Measurements from ENCODE around the gene ADIPOQ.
A peak's percentile ranks its signal among the peaks of the same experiment; 100 is the strongest.
"Not testable (repeated sequence)": the region's sequence is repeated elsewhere in the genome, so short reads cannot be mapped to it uniquely, and the experiment has no call there.

ADIPOQ gene

DNA sequence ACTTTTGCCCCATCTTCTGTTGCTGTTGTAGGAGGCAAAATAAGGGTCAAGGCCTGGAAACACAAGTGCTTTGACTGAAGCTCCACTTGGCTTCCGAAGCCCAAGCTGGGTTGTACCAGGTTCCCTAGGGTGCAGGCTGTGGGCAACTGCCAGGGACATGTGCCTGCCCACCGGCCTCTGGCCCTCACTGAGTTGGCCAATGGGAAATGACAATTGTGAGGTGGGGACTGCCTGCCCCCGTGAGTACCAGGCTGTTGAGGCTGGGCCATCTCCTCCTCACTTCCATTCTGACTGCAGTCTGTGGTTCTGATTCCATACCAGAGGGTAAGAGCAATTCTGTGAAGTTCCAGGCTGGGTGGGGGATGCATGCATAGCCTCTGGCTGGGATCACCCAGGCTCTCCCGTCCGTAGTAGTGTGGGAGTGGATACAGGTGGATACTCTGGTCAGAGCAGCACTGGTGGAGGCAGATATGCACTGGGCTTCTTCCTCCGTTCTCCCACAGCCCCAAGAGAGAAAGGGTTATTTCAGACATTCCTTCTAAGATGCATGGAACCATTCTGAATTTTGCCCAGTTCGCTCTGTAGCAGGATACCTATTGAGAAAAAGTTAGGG lies at the start of gene ADIPOQ:
Gene ADIPOQ (plus strand): TSS at position 285 of the 613 bp plus-strand sequence. CDS start 10,349 bp downstream, outside the sequence.
- no CpG with 5 or more reads among the region's 7 CpGs for WGBS (ENCODE audit: insufficient coverage, insufficient read length)
- H3K4me1 ChIP-seq (ENCODE audit: control insufficient read depth, insufficient read depth, low read length): no peaks in the 10 kb centered on the region
- no peaks in the 10 kb centered on the region for H3K9me3 ChIP-seq (ENCODE audit: control insufficient read depth, insufficient read depth, low read length)
- H3K36me3 ChIP-seq (ENCODE audit: control insufficient read depth, insufficient read depth, low read length): no peaks in the 10 kb centered on the region
- no peak within 1 kb of the TSS for H3K4me3 ChIP-seq (ENCODE audit: low read length)
- H3K27ac ChIP-seq (ENCODE audit: low read length): no peak within 1 kb of the TSS
- no peaks in the 10 kb centered on the region for H3K27me3 ChIP-seq (ENCODE audit: control insufficient read depth, insufficient read depth, low read length)
- no peak for DNase-seq (ENCODE audit: low read depth, low spot score)

DNA sequence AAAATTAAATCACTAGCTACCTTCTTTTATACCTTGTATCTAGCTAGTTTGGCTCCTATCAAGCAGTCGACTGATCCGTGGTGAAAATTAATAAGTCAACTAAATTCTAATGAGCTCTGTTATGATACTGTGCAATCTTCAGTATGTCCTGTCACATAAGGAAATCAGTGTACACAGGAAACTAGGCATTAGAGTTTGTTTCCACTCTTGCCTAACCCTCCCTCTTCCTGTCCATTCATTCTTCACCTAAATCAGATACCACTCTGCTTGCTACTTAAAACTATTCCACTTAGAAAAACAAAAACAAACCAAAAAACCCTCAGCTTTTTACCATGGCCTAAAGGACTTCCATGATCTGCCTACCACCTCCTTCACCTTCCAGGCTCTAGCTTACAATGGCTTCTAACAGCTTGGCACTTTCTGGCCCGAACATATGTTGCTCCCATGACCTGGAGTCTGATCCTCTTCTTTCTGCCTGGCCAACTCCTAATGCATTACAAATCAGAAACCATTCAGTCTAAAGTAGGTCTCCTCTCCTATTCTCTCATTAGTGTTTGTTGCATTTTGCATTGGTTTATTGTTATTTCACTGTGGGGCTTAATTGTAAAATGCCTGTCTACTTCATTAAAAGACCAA lies 44.2 kb upstream of the ADIPOQ start:
- H3K27ac ChIP-seq (ENCODE audit: low read length): no peak overlapping the region
- no peaks in the 10 kb centered on the region for H3K27me3 ChIP-seq (ENCODE audit: control insufficient read depth, insufficient read depth, low read length)
- DNase-seq (ENCODE audit: low read depth, low spot score): no peak
- H3K9me3 ChIP-seq (ENCODE audit: control insufficient read depth, insufficient read depth, low read length): no peaks in the 10 kb centered on the region
- H3K4me1 ChIP-seq (ENCODE audit: control insufficient read depth, insufficient read depth, low read length): no peaks in the 10 kb centered on the region
- WGBS (ENCODE audit: insufficient coverage, insufficient read length): no CpG with 5 or more reads among the region's 3 CpGs
- H3K36me3 ChIP-seq (ENCODE audit: control insufficient read depth, insufficient read depth, low read length): peaks cover 16% of the 10 kb centered on the region; the same call in 1 of the 2 replicates
- no peak overlapping the region for H3K4me3 ChIP-seq (ENCODE audit: low read length)

DNA sequence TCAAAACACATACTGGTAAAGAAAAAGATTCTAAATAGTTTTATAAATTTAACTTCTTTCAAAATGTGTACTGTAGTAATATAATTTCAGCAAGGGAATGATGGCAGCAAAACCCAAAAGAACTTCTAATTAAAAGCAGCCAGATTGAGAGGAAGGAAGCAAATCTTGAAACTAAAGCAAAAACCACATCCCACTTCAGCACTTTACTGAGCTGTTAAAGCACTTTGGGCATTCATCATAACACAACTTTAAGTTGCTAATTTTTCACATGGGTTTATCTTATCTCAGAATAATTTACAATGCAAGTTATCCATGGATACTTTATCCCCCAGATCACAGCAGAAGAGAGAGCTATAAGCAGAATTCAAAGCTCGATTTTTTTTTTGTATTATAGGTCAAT lies 42.2 kb upstream of the ADIPOQ start:
- no CpG with 5 or more reads among the region's 1 CpG for WGBS (ENCODE audit: insufficient coverage, insufficient read length)
- Histone ChIP-seq H3K4me3 (ENCODE audit: low read length) (no peak overlapping the region), H3K27me3 (ENCODE audit: control insufficient read depth, insufficient read depth, low read length) (no peaks in the 10 kb centered on the region), H3K9me3 (ENCODE audit: control insufficient read depth, insufficient read depth, low read length) (no peaks in the 10 kb centered on the region), H3K4me1 (ENCODE audit: control insufficient read depth, insufficient read depth, low read length) (no peaks in the 10 kb centered on the region), H3K27ac (ENCODE audit: low read length) (no peak overlapping the region), H3K36me3 (ENCODE audit: control insufficient read depth, insufficient read depth, low read length) (peaks cover 12% of the 10 kb centered on the region; the same call in 1 of the 2 replicates)
- no peak for DNase-seq (ENCODE audit: low read depth, low spot score)

DNA sequence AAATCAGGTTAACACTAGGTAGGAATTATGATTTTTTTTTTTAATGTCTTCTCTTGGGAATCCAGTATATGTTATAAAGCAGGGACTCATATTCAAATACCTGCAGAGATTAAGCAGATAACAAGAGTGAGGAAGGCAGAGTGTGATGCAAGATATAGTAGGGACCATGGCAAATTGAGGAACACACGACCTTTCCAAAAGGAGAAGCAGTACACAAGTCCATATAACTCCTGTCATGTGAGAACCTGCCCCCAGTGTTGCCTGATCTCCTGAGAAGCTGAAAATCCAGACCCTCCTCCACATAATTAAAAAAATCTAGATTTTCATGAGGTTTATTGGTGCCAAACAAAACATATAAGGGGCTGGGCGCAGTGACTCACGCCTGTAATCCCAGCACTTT lies 39.8 kb upstream of the ADIPOQ start:
- peaks cover 5% of the 10 kb centered on the region; the same call in 1 of the 2 replicates for H3K36me3 ChIP-seq (ENCODE audit: control insufficient read depth, insufficient read depth, low read length)
- no peak overlapping the region for H3K4me3 ChIP-seq (ENCODE audit: low read length)
- no CpG with 5 or more reads among the region's 3 CpGs for WGBS (ENCODE audit: insufficient coverage, insufficient read length)
- no peaks in the 10 kb centered on the region for H3K27me3 ChIP-seq (ENCODE audit: control insufficient read depth, insufficient read depth, low read length)
- H3K27ac ChIP-seq (ENCODE audit: low read length): no peak overlapping the region
- no peaks in the 10 kb centered on the region for H3K4me1 ChIP-seq (ENCODE audit: control insufficient read depth, insufficient read depth, low read length)
- no peak for DNase-seq (ENCODE audit: low read depth, low spot score)
- H3K9me3 ChIP-seq (ENCODE audit: control insufficient read depth, insufficient read depth, low read length): no peaks in the 10 kb centered on the region

DNA sequence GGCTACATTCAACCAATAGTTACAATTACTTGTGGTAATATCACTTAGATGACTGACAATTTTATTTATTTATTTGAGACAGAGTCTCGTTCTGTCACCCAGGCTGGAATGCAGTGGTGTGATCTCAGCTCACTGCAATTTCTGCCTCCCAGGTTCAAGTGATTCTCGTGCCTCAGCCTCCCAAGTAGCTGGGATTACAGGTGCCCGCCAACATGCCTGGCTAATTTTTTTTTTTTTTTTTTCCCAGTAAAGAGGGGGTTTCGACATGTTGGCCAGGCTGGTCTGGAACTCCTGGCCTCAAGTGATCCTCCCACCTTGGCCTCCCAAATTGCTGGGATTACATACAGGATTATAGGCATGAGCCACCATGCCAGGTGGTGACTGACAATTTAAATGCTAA lies 39.1 kb upstream of the ADIPOQ start:
- not testable (repeated sequence) for H3K27ac ChIP-seq (ENCODE audit: low read length); H3K27me3 ChIP-seq (ENCODE audit: control insufficient read depth, insufficient read depth, low read length); H3K4me3 ChIP-seq (ENCODE audit: low read length); H3K9me3 ChIP-seq (ENCODE audit: control insufficient read depth, insufficient read depth, low read length); DNase-seq (ENCODE audit: low read depth, low spot score); H3K4me1 ChIP-seq (ENCODE audit: control insufficient read depth, insufficient read depth, low read length); H3K36me3 ChIP-seq (ENCODE audit: control insufficient read depth, insufficient read depth, low read length)
- no CpG with 5 or more reads among the region's 4 CpGs for WGBS (ENCODE audit: insufficient coverage, insufficient read length)

DNA sequence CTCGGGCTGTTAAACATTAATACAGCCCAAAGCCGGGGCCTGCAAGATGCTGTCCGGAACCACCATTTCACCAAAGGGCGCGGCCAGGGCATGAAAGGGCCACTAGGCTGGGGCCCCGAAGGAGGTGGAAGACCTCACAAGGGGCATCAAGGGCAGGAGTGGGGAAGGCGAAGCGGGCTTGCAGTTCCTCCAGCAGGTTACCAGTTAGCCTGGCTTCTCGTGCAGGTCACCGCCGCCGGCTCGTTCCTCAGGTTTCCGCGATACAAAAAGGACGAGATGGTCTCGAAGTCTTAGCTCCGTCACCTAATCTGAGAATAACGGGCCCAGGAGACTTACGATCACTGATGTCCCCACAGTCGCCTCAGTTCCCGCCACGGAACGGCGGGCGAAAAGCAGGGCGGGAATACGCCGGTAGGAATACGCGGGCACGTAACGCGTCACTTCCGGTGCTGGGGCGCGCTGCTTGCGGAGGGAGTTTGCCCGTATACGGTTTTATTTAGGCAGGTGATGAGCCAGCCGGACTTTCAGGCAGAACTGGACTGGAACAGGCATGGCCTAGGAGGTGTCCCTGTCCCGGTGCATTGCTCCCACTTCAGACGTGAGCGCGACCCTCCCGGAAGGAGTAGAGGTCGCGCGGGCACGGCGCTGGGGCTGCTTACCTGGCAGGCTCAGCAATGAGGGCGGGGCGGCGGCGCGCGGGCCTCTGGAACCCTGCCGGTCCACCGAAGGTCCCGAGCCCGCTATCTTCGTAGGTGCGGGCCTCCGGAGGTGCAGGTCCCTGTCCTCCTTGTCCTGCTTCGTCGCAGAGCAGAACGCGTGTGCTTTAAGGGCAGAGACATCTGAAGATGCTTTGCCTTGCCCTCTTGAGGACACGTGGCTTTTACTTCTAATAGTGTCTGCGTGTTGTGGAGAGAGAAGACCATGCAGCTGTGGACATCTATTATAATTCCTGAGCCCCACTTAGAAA lies 36.1 kb upstream of the ADIPOQ start, which contains the start of gene RFC4:
Gene RFC4 (minus strand): TSS at position 394 of the 967 bp plus-strand sequence. CDS start 1,769 bp downstream, outside the sequence.
- peak within 1 kb of the TSS; percentile 90 for H3K4me3 ChIP-seq (ENCODE audit: low read length)
- no peaks in the 10 kb centered on the region for H3K4me1 ChIP-seq (ENCODE audit: control insufficient read depth, insufficient read depth, low read length)
- WGBS (ENCODE audit: insufficient coverage, insufficient read length): no CpG with 5 or more reads among the region's 70 CpGs
- H3K27me3 ChIP-seq (ENCODE audit: control insufficient read depth, insufficient read depth, low read length): no peaks in the 10 kb centered on the region
- H3K36me3 ChIP-seq (ENCODE audit: control insufficient read depth, insufficient read depth, low read length): no peaks in the 10 kb centered on the region; the same call in 1 of the 2 replicates
- no peak within 1 kb of the TSS for H3K27ac ChIP-seq (ENCODE audit: low read length)
- H3K9me3 ChIP-seq (ENCODE audit: control insufficient read depth, insufficient read depth, low read length): no peaks in the 10 kb centered on the region
- no peak for DNase-seq (ENCODE audit: low read depth, low spot score)

DNA sequence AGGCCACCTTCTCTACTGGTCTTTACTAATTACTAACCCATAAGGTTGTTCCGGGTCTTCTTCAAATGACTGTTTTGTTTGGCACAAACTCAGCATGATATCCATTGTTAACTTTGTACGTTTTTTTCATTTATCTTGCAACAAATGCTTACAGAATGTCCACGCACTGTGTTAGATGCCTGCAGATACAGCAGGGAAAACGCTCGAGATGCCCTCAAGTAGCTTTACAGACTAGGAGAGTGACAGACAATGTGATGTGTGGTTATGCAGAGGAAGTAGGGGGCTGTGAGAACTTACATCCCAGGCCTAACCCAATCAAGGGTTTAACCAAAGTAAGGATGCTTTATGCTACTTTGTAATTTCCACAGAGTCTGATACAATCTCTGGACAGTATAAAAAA lies 35.3 kb upstream of the ADIPOQ start:
- DNase-seq (ENCODE audit: low read depth, low spot score): no peak
- Histone ChIP-seq H3K4me3 (ENCODE audit: low read length) (peak overlapping the region; percentile 90; the same call in 1 of the 2 replicates), H3K9me3 (ENCODE audit: control insufficient read depth, insufficient read depth, low read length) (no peaks in the 10 kb centered on the region), H3K4me1 (ENCODE audit: control insufficient read depth, insufficient read depth, low read length) (no peaks in the 10 kb centered on the region), H3K36me3 (ENCODE audit: control insufficient read depth, insufficient read depth, low read length) (no peaks in the 10 kb centered on the region; the same call in 1 of the 2 replicates), H3K27me3 (ENCODE audit: control insufficient read depth, insufficient read depth, low read length) (no peaks in the 10 kb centered on the region), H3K27ac (ENCODE audit: low read length) (no peak overlapping the region)
- WGBS (ENCODE audit: insufficient coverage, insufficient read length): no CpG with 5 or more reads among the region's 5 CpGs

DNA sequence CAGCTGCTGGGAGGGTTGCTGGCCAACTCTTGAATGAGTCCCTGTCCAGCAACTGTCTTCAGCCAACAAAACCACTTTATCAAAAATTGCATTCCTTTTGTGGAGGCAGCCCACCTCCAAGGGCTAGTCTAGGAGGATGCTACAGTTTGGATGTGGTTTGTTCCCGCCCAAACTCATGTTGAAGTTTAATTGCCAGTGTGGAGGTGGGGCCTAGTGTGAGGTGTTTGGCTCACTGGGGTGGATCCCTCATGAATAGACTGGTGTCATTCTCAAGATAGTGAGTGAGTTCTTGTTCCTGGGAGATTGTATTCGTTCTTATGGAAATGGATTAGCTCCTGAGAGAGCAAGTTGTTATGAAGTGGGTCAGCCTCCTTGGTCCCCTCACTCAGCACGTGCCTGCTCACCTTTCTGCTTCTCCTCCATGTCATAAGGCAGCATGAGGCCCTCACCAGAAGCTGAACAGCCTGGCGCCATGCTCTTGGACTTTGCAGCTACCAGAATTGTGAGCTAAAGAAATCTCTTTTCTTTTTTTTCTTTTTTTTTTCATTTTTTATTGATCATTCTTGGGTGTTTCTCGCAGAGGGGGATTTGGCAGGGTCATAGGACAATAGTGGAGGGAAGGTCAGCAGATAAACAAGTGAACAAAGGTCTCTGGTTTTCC lies 32.0 kb upstream of the ADIPOQ start:
- Histone ChIP-seq H3K4me1 (ENCODE audit: control insufficient read depth, insufficient read depth, low read length) (0 out of 2 replicates have a peak, but pooled peaks cover under 1% of the 10 kb centered on the region), H3K9me3 (ENCODE audit: control insufficient read depth, insufficient read depth, low read length) (no peaks in the 10 kb centered on the region), H3K27ac (ENCODE audit: low read length) (no peak overlapping the region), H3K4me3 (ENCODE audit: low read length) (no peak overlapping the region), H3K27me3 (ENCODE audit: control insufficient read depth, insufficient read depth, low read length) (no peaks in the 10 kb centered on the region), H3K36me3 (ENCODE audit: control insufficient read depth, insufficient read depth, low read length) (no peaks in the 10 kb centered on the region)
- no CpG with 5 or more reads among the region's 5 CpGs for WGBS (ENCODE audit: insufficient coverage, insufficient read length)
- no peak for DNase-seq (ENCODE audit: low read depth, low spot score)

DNA sequence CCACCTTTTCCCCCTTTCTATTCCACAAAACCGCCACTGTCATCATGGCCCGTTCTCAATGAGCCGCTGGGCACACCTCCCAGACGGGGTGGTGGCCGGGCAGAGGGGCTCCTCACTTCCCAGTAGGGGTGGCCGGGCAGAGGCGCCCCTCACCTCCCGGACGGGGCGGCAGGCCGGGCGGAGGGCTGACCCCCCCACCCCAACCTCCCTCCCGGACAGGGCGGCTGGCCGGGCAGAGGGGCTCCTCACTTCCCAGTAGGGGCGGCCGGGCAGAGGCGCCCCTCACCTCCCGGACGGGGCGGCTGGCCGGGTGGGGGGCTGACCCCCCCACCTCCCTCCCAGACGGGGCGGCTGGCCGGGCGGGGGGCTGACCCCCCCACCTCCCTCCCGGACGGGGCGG lies 31.2 kb upstream of the ADIPOQ start:
- not testable (repeated sequence) for H3K4me3 ChIP-seq (ENCODE audit: low read length); H3K27ac ChIP-seq (ENCODE audit: low read length); H3K36me3 ChIP-seq (ENCODE audit: control insufficient read depth, insufficient read depth, low read length); H3K9me3 ChIP-seq (ENCODE audit: control insufficient read depth, insufficient read depth, low read length); H3K4me1 ChIP-seq (ENCODE audit: control insufficient read depth, insufficient read depth, low read length); DNase-seq (ENCODE audit: low read depth, low spot score); H3K27me3 ChIP-seq (ENCODE audit: control insufficient read depth, insufficient read depth, low read length)
- no CpG with 5 or more reads among the region's 29 CpGs for WGBS (ENCODE audit: insufficient coverage, insufficient read length)

DNA sequence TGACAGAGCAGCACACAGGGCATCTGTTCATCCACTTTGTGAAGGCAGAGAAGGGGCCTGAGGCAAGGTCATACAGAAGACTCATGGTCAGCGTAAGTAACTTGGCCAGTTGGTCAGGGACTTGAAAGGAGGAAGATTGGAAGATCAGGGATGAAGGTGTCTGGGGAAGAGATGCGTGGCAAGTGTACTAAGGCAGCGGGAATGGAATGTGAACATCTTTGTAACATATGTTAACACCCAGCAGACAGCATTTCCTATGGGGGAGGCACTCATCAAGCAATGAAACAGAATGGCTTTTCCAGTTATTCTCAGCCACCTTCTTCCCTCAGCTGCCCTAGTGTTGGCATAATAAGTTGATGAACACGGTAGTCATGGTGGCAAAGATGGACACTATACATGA lies 28.4 kb upstream of the ADIPOQ start:
- DNase-seq (ENCODE audit: low read depth, low spot score): no peak
- Histone ChIP-seq H3K27ac (ENCODE audit: low read length) (no peak overlapping the region), H3K4me1 (ENCODE audit: control insufficient read depth, insufficient read depth, low read length) (0 out of 2 replicates have a peak, but pooled peaks cover 1% of the 10 kb centered on the region), H3K36me3 (ENCODE audit: control insufficient read depth, insufficient read depth, low read length) (no peaks in the 10 kb centered on the region), H3K9me3 (ENCODE audit: control insufficient read depth, insufficient read depth, low read length) (no peaks in the 10 kb centered on the region), H3K4me3 (ENCODE audit: low read length) (no peak overlapping the region), H3K27me3 (ENCODE audit: control insufficient read depth, insufficient read depth, low read length) (no peaks in the 10 kb centered on the region)
- WGBS (ENCODE audit: insufficient coverage, insufficient read length): no CpG with 5 or more reads among the region's 4 CpGs

Data from iPS DF 6.9 (cell line).